H1 (cell line): ENCODE data around the gene DOK7. TPM values are rescaled to one million over a fixed set of nuclear protein-coding genes. Genes with fewer than 3 reads are reported as not detected.

ENCODE experiments used
- CTCF ChIA-PET: fragments of 300-600 bp; sonication (Branson Sonifier 250); formaldehyde crosslinking; loops from one replicate; lab custom pipeline; 2021; ENCODE audit not compliant: partially characterized antibody; lab: Charles Lee
- POLR2A ChIA-PET: fragments of 300-600 bp; sonication (Branson Sonifier 250); formaldehyde crosslinking; loops from one replicate; lab custom pipeline; 2021; ENCODE audit warnings: inconsistent platforms; ENCODE audit not compliant: partially characterized antibody; lab: Charles Lee
- DNase-seq, 2 experiments: peaks; one replicate each; pipeline versions ENCODE4 v3.0.0 to v3.0.0-alpha.2; 2010 to 2022; ENCODE audit warnings: low spot score in 2 of 2, low read depth in 1 of 2, mixed read lengths in 1 of 2
- FAIRE-seq: peaks from 2 replicates; lab custom pipeline; 2011; peaks lifted over from hg19 to GRCh38; lab: Jason Lieb, UNC
- H2AFZ ChIP-seq: 2 replicates; pipeline ENCODE4 v1.8.1; 2012; ENCODE audit warnings: low read length, inconsistent platforms
- H2AK5ac ChIP-seq: 2 replicates; pipeline ENCODE4 v1.6.1; 2013; ENCODE audit warnings: low read depth, low read length
- H2BK120ac ChIP-seq: replicated peaks from 2 replicates; pipeline ENCODE3; 2013; ENCODE audit warnings: low read depth, low read length, inconsistent platforms
- H2BK12ac ChIP-seq: 2 replicates; pipeline ENCODE4 v1.6.1; 2013; ENCODE audit warnings: low read depth, low read length
- H2BK15ac ChIP-seq: 2 replicates; pipeline ENCODE4 v1.6.1; 2013; ENCODE audit warnings: low read length
- H2BK20ac ChIP-seq: 2 replicates; pipeline ENCODE4 v1.6.1; 2013; ENCODE audit warnings: low read length
- H2BK5ac ChIP-seq: 2 replicates; pipeline ENCODE4 v1.6.1; 2013; ENCODE audit warnings: low read depth, low read length
- H3K14ac ChIP-seq: 2 replicates; pipeline ENCODE4 v1.6.1; 2013; ENCODE audit warnings: inconsistent platforms; ENCODE audit not compliant: insufficient read length
- H3K18ac ChIP-seq: 2 replicates; pipeline ENCODE4 v1.6.1; 2013; ENCODE audit warnings: low read length; ENCODE audit errors: extremely low read depth
- H3K23ac ChIP-seq: 2 replicates; pipeline ENCODE4 v1.6.1; 2013; ENCODE audit warnings: inconsistent platforms; ENCODE audit not compliant: insufficient read length
- H3K23me2 ChIP-seq: 2 replicates; pipeline ENCODE4 v1.6.1; 2013; ENCODE audit warnings: low read depth, low read length
- H3K27ac ChIP-seq: 2 replicates; pipeline ENCODE4 v1.6.1; 2011; ENCODE audit warnings: low read depth, low read length, inconsistent platforms
- H3K27me3 ChIP-seq, 4 experiments: replicated peaks in 1 of 4; 1 replicate in 1 of 4; 2 replicates in 3 of 4; pipeline versions ENCODE4 v1.6.1 to v1.8.1; 2011 to 2013; ENCODE audit warnings: low read length in 3 of 4, mild to moderate bottlenecking in 3 of 4, inconsistent platforms in 2 of 4, mixed read lengths in 2 of 4, moderate library complexity in 1 of 4; ENCODE audit not compliant: control insufficient read depth in 3 of 4, insufficient read depth in 3 of 4; ENCODE audit errors: extremely low read depth in 1 of 4
- H3K36me3 ChIP-seq, 4 experiments: 2 replicates each; pipeline versions ENCODE4 v1.6.1 to v1.8.1; 2011 to 2013; ENCODE audit warnings: mild to moderate bottlenecking in 4 of 4, low read length in 3 of 4, moderate library complexity in 2 of 4, control low read depth in 1 of 4, inconsistent platforms in 1 of 4; ENCODE audit not compliant: insufficient read depth in 4 of 4, control insufficient read depth in 2 of 4
- H3K4ac ChIP-seq: replicated peaks from 2 replicates; pipeline ENCODE3; 2013; ENCODE audit warnings: low read length, low read depth, mixed read lengths, inconsistent platforms; ENCODE audit not compliant: insufficient read length
- H3K4me1 ChIP-seq, 4 experiments: replicated peaks in 1 of 4; 1 replicate in 1 of 4; 2 replicates in 3 of 4; pipeline versions ENCODE4 v1.6.1 to v1.8.1; 2011 to 2013; ENCODE audit warnings: low read length in 3 of 4, inconsistent platforms in 2 of 4, mixed read lengths in 1 of 4; ENCODE audit not compliant: insufficient read depth in 4 of 4, control insufficient read depth in 3 of 4
- H3K4me2 ChIP-seq, 2 experiments: 2 replicates each; pipeline versions ENCODE4 v1.6.1 to v1.8.1; 2011 to 2013; ENCODE audit warnings: low read depth in 2 of 2, low read length in 2 of 2, control low read depth in 1 of 2, inconsistent platforms in 1 of 2, mild to moderate bottlenecking in 1 of 2; ENCODE audit not compliant: insufficient read depth in 1 of 2
- H3K4me3 ChIP-seq, 4 experiments: fragments of 200-600, 300-600 bp in 1 of 4; sonication (generic), shearing (Covaris generic), sonication (Bioruptor Twin) in 1 of 4; 2 replicates each; pipeline versions ENCODE4 v1.5.1 to v1.8.1; 2011 to 2016; ENCODE audit warnings: low read length in 4 of 4, low read depth in 3 of 4, control low read depth in 2 of 4, inconsistent platforms in 2 of 4, mild to moderate bottlenecking in 2 of 4, mixed read lengths in 1 of 4, moderate library complexity in 1 of 4; ENCODE audit not compliant: insufficient read depth in 2 of 4; ENCODE audit errors: extremely low read depth in 1 of 4
- H3K56ac ChIP-seq: replicated peaks from 2 replicates; pipeline ENCODE3; 2013; ENCODE audit warnings: low read depth, mild to moderate bottlenecking, mixed read lengths, low read length, inconsistent platforms; ENCODE audit not compliant: insufficient read length
- H3K79me1 ChIP-seq: 2 replicates; pipeline ENCODE4 v1.6.1; 2013; ENCODE audit warnings: low read depth, low read length, control low read depth
- H3K79me2 ChIP-seq, 2 experiments: 2 replicates each; pipeline versions ENCODE4 v1.6.1 to v1.8.1; 2012 to 2013; ENCODE audit warnings: low read length in 2 of 2, mild to moderate bottlenecking in 2 of 2, inconsistent platforms in 1 of 2; ENCODE audit not compliant: insufficient read depth in 2 of 2, control insufficient read depth in 1 of 2
- H3K9ac ChIP-seq, 4 experiments: replicated peaks in 1 of 4; 1 replicate in 1 of 4; 2 replicates in 3 of 4; pipeline versions ENCODE4 v1.6.1 to v1.8.1; 2011 to 2013; ENCODE audit warnings: low read depth in 3 of 4, low read length in 3 of 4, control low read depth in 2 of 4, mild to moderate bottlenecking in 2 of 4, moderate library complexity in 2 of 4, inconsistent platforms in 1 of 4; ENCODE audit errors: extremely low read depth in 1 of 4
- H3K9me3 ChIP-seq, 2 experiments: 2 replicates each; pipeline versions ENCODE4 v1.6.1 to v1.8.1; 2012 to 2013; ENCODE audit warnings: mild to moderate bottlenecking in 2 of 2, moderate library complexity in 2 of 2, control low read depth in 1 of 2, inconsistent platforms in 1 of 2, low read depth in 1 of 2, low read length in 1 of 2, mixed read lengths in 1 of 2; ENCODE audit not compliant: insufficient read depth in 2 of 2
- H4K20me1 ChIP-seq, 2 experiments: replicated peaks in 1 of 2; 2 replicates each; pipeline versions ENCODE3 to v1.8.1; 2011 to 2013; ENCODE audit warnings: inconsistent platforms in 2 of 2, low read length in 2 of 2, mild to moderate bottlenecking in 1 of 2; ENCODE audit not compliant: insufficient read depth in 2 of 2, control insufficient read depth in 1 of 2
- H4K5ac ChIP-seq: 2 replicates; pipeline ENCODE4 v1.6.1; 2013; ENCODE audit warnings: low read length, low read depth, mixed read lengths, inconsistent platforms; ENCODE audit not compliant: insufficient read length
- H4K8ac ChIP-seq: 2 replicates; pipeline ENCODE4 v1.8.0; 2013; ENCODE audit warnings: mild to moderate bottlenecking, moderate library complexity, low read length, inconsistent platforms; ENCODE audit not compliant: insufficient read depth; ENCODE audit errors: extremely low read depth
- H4K91ac ChIP-seq: replicated peaks from 2 replicates; pipeline ENCODE3; 2013; ENCODE audit warnings: low read length, mixed read lengths, inconsistent platforms; ENCODE audit not compliant: insufficient read length
- CHD1 ChIP-seq: IDR thresholded peaks from 2 replicates; pipeline ENCODE4 v1.6.1; 2012; ENCODE audit warnings: low read depth, low read length, improper control_type of control experiment
- CREB1 ChIP-seq: IDR thresholded peaks from 2 replicates; pipeline ENCODE4 v1.6.1; 2012; ENCODE audit warnings: inconsistent platforms
- WGBS, 2 experiments: shearing (Covaris generic) in 1 of 2; methylation state at CpG; one replicate each; pipeline versions ENCODE4 v1.1.6 to v1.1.7; 2013 to 2015; ENCODE audit warnings: low lambda C conversion rate in 2 of 2, mixed read lengths in 2 of 2, inconsistent platforms in 1 of 2, low coverage in 1 of 2, missing lambda C conversion rate in 1 of 2; ENCODE audit not compliant: insufficient replicate concordance in 2 of 2, insufficient coverage in 1 of 2, insufficient read length in 1 of 2; ENCODE audit errors: extremely low coverage in 1 of 2, missing lambda C conversion rate in 1 of 2; 5-methylcytosine and 5-hydroxymethylcytosine counted together
- long read RNA-seq, 2 experiments: library from RNA in 1 of 2; library from capped mRNA in 1 of 2; stranded (forward); transcript quantifications; one replicate each; pipeline ENCODE4 v2.0.0, GENCODE V29; 2021; ENCODE audit warnings: inconsistent platforms in 1 of 2
- polyA minus RNA-seq, 3 experiments: library from RNA; depleted of rRNA, polyadenylated mRNA; stranded (reverse); fragments of >200 nt; gene quantifications; 1 replicate in 2 of 3; 2 replicates in 1 of 3; pipeline ENCODE4 v1.2.3, GENCODE V29; 2011
- polyA plus RNA-seq, 7 experiments: library from polyadenylated mRNA; depleted of rRNA in 3 of 7; stranded (reverse) in 5 of 7; unstranded in 2 of 7; fragments of >200 nt in 5 of 7; fragments of 200-250 nt in 2 of 7; gene quantifications; 1 replicate in 5 of 7; 2 replicates in 1 of 7; 4 replicates in 1 of 7; pipeline versions ENCODE4 v1.2.1 to v1.2.3, GENCODE V29; 2011 to 2013; ENCODE audit warnings: missing spikeins in 2 of 7, mixed read lengths in 2 of 7
- total RNA-seq: library from RNA; stranded (reverse); fragmentation: NEBNext Ultra II Directional; extraction: Animal tissue kit (Norgen Biotek cat#: 25700); gene quantifications from 2 replicates; pipeline ENCODE4 v1.2.1, GENCODE V29; 2021

DOK7 gene, protein sequence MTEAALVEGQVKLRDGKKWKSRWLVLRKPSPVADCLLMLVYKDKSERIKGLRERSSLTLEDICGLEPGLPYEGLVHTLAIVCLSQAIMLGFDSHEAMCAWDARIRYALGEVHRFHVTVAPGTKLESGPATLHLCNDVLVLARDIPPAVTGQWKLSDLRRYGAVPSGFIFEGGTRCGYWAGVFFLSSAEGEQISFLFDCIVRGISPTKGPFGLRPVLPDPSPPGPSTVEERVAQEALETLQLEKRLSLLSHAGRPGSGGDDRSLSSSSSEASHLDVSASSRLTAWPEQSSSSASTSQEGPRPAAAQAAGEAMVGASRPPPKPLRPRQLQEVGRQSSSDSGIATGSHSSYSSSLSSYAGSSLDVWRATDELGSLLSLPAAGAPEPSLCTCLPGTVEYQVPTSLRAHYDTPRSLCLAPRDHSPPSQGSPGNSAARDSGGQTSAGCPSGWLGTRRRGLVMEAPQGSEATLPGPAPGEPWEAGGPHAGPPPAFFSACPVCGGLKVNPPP
- total RNA-seq (not detected in 2 replicates), polyA plus RNA-seq (2011; rRNA removed) (0.32 and 0.36 TPM in 2 replicates), polyA minus RNA-seq (2011; rRNA and poly(A)+ RNA removed) (not detected in 2 replicates)
- polyA plus RNA-seq (2011; cell fraction: cytosol; rRNA removed): 0.19 TPM
- polyA plus RNA-seq (2011; cell fraction: nucleus; rRNA removed): 0.27 TPM
- 0.09 to 0.32 TPM (median 0.25 TPM) in 3 of 4 replicates, not detected in the other for polyA plus RNA-seq (2012, experiment 1 of 2)
- polyA plus RNA-seq (2012, experiment 2 of 2): 0.09 TPM
- polyA plus RNA-seq (2013, experiment 1 of 2): 0.14 TPM
- 0.13 TPM for polyA plus RNA-seq (2013, experiment 2 of 2)
- not detected for polyA minus RNA-seq (2011; cell fraction: cytosol; rRNA and poly(A)+ RNA removed)
- not detected for polyA minus RNA-seq (2011; cell fraction: nucleus; rRNA and poly(A)+ RNA removed)
- long read RNA-seq, experiment 1: 0 reads
- long read RNA-seq, experiment 2: 0 reads

DNA sequence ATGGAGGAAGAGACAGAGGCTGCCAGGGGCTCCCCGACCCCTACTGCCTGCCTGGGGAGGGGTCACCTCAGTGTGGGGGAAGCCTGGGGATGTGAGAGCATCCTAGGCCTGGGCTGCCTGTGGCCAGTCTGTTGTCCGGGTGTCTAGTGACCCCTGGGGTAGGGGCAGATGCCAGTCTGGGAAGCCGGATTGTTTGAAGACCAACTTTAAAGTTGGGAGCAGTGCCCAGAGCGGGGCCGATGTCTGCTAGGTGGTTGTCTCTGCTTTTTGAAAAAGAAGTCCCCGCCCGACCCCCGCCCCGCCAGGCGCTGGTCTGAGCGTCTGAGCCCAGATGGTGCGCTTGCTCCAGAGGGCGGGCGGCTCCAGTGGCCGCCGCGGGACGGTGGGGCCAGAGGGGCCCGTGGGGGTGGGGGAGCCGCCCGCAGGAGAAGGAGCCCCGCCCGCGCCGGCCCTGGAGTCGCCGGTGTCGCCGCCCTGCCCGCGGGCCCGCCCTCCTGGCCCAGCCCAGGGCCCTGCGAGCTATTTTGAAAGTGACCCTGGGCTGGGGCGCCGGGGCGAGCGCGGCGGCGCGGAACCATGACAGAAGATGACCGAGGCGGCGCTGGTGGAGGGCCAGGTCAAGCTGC, at the start of gene DOK7:
TSS of gene DOK7 (plus strand) at position 517 of the 626 bp plus-strand sequence. CDS start at position 587, 70 bp downstream.
- no peak within 1 kb of the TSS for H3K9ac ChIP-seq
- no peak within 1 kb of the TSS for H2BK120ac ChIP-seq
- H2BK20ac ChIP-seq: no peak within 1 kb of the TSS
- no peak within 1 kb of the TSS for H2AFZ ChIP-seq
- no peak within 1 kb of the TSS for H3K23ac ChIP-seq
- H2BK5ac ChIP-seq: no peak within 1 kb of the TSS
- no peak within 1 kb of the TSS for H3K18ac ChIP-seq
- peaks cover 5 to 66% (median 41%) of the 10 kb centered on the region in 4 experiments for H3K27me3 ChIP-seq
- FAIRE-seq (no peak), DNase-seq (no peak)
- no peak within 1 kb of the TSS for H2BK12ac ChIP-seq
- WGBS, 2 experiments: 18% methylated on average over 19 of the region's 44 CpGs; no CpG with 5 or more reads in 1 of the 2 experiments
- H3K27ac ChIP-seq: no peak within 1 kb of the TSS
- peaks cover 2 to 5% of the 10 kb centered on the region in 2 experiments for H4K20me1 ChIP-seq
- H4K91ac ChIP-seq: no peak within 1 kb of the TSS
- H3K9me3 ChIP-seq: no peaks in the 10 kb centered on the region
- no peak within 1 kb of the TSS for H2BK15ac ChIP-seq
- no peak within 1 kb of the TSS for H3K4ac ChIP-seq
- TF ChIP-seq CREB1 (peak; percentile 65), CHD1 (no peak)
- peaks cover 0 to 6% (median 0%) of the 10 kb centered on the region in 4 experiments; a peak in 1 of 7 replicates for H3K4me1 ChIP-seq
- CTCF ChIA-PET: interaction anchor here (0.8 to 3.0 kb wide), 6 partner anchors 11 to 144 kb away, joined by 3 to 10 read pairs (median 5); no protein-coding TSS in a partner anchor
- no peaks in the 10 kb centered on the region for H3K79me2 ChIP-seq
- no peak within 1 kb of the TSS for H4K8ac ChIP-seq
- no peaks in the 10 kb centered on the region; the same call in 1 of the 2 replicates for H3K23me2 ChIP-seq
- H4K5ac ChIP-seq: no peak within 1 kb of the TSS
- H3K56ac ChIP-seq: no peak within 1 kb of the TSS
- peak within 1 kb of the TSS; percentile 8 to 59; a peak in 3 of 4 replicates for H3K4me2 ChIP-seq
- H2AK5ac ChIP-seq: no peak within 1 kb of the TSS
- H3K14ac ChIP-seq: no peak within 1 kb of the TSS
- POLR2A ChIA-PET: interaction anchor here (0.7 kb wide), 1 partner anchor 11 kb away, joined by 3 read pairs; no protein-coding TSS in a partner anchor
- peak within 1 kb of the TSS in 1 of 4 experiments; percentile 52; a peak in 3 of 8 replicates for H3K4me3 ChIP-seq
- no peaks in the 10 kb centered on the region for H3K79me1 ChIP-seq
- no peaks in the 10 kb centered on the region for H3K36me3 ChIP-seq
